HUES48 (cell line): Measurements from ENCODE around the gene WNT3A.

Experiments used
- H3K27ac ChIP-seq: one replicate; pipeline ENCODE4 v1.7.0; 2013; ENCODE audit warnings: low read depth, low read length, inconsistent platforms
- H3K27me3 ChIP-seq: 2 replicates; pipeline ENCODE4 v1.6.1; 2013; ENCODE audit warnings: mild to moderate bottlenecking, low read length; ENCODE audit not compliant: control insufficient read depth, insufficient read depth
- H3K36me3 ChIP-seq: 2 replicates; pipeline ENCODE4 v1.6.1; 2013; ENCODE audit warnings: low read length; ENCODE audit not compliant: control insufficient read depth, insufficient read depth
- H3K4me1 ChIP-seq: 2 replicates; pipeline ENCODE4 v1.6.1; 2013; ENCODE audit warnings: mild to moderate bottlenecking, low read length; ENCODE audit not compliant: control insufficient read depth, insufficient read depth
- H3K4me3 ChIP-seq: 2 replicates; pipeline ENCODE4 v1.5.1; 2013; ENCODE audit warnings: mild to moderate bottlenecking, low read depth, low read length
- H3K9ac ChIP-seq: 2 replicates; pipeline ENCODE4 v1.6.1; 2013; ENCODE audit warnings: mild to moderate bottlenecking, low read depth, low read length, moderate library complexity
- H3K9me3 ChIP-seq: 2 replicates; pipeline ENCODE4 v1.6.1; 2013; ENCODE audit warnings: low read length; ENCODE audit not compliant: control insufficient read depth, insufficient read depth

The WNT3A gene

GRCh38 chr1:228037401-228038386 is 30.9 kb downstream of the WNT3A start:
- H3K27me3 ChIP-seq: peaks cover 70% of the 10 kb centered on the region
- peaks cover 3% of the 10 kb centered on the region; the same call in 1 of the 2 replicates for H3K4me1 ChIP-seq
- no peaks in the 10 kb centered on the region; the same call in 1 of the 2 replicates for H3K9me3 ChIP-seq
- peak overlapping the region; percentile 57 for H3K4me3 ChIP-seq
- no peak overlapping the region for H3K27ac ChIP-seq
- H3K9ac ChIP-seq: no peak overlapping the region
- no peaks in the 10 kb centered on the region for H3K36me3 ChIP-seq

- Histone ChIP-seq H3K27ac (no peak overlapping the region), H3K36me3 (no peaks in the 10 kb centered on the region), H3K27me3 (peaks cover 71% of the 10 kb centered on the region), H3K4me3 (peak overlapping the region; percentile 57), H3K9ac (no peak overlapping the region), H3K9me3 (no peaks in the 10 kb centered on the region), H3K4me1 (peaks cover 3% of the 10 kb centered on the region; the same call in 1 of the 2 replicates)
Observed at GRCh38 chr1:228038387-228039005, 31.7 kb downstream of the WNT3A start.

- Histone ChIP-seq H3K9me3 (no peaks in the 10 kb centered on the region), H3K4me3 (no peak overlapping the region), H3K36me3 (no peaks in the 10 kb centered on the region), H3K27me3 (peaks cover 79% of the 10 kb centered on the region), H3K4me1 (peaks cover 3% of the 10 kb centered on the region; the same call in 1 of the 2 replicates), H3K27ac (no peak overlapping the region), H3K9ac (no peak overlapping the region)
Observed at GRCh38 chr1:228039006-228039903, 32.5 kb downstream of the WNT3A start.

- Histone ChIP-seq H3K4me3 (no peak overlapping the region), H3K9ac (no peak overlapping the region), H3K27ac (no peak overlapping the region), H3K4me1 (peaks cover 3% of the 10 kb centered on the region; the same call in 1 of the 2 replicates), H3K36me3 (no peaks in the 10 kb centered on the region), H3K9me3 (no peaks in the 10 kb centered on the region), H3K27me3 (peaks cover 86% of the 10 kb centered on the region)
Observed at GRCh38 chr1:228039986-228040385, 33.2 kb downstream of the WNT3A start.

GRCh38 chr1:228041316-228041715 is 34.5 kb downstream of the WNT3A start:
- H3K27me3 ChIP-seq: peaks cover 83% of the 10 kb centered on the region
- peaks cover 3% of the 10 kb centered on the region; the same call in 1 of the 2 replicates for H3K4me1 ChIP-seq
- no peak overlapping the region for H3K9ac ChIP-seq
- no peaks in the 10 kb centered on the region for H3K9me3 ChIP-seq
- H3K27ac ChIP-seq: no peak overlapping the region
- H3K36me3 ChIP-seq: no peaks in the 10 kb centered on the region
- no peak overlapping the region for H3K4me3 ChIP-seq

- Histone ChIP-seq H3K27ac (no peak overlapping the region), H3K27me3 (peaks cover 71% of the 10 kb centered on the region), H3K9me3 (no peaks in the 10 kb centered on the region), H3K4me3 (no peak overlapping the region), H3K4me1 (peaks cover 3% of the 10 kb centered on the region; the same call in 1 of the 2 replicates), H3K36me3 (no peaks in the 10 kb centered on the region), H3K9ac (no peak overlapping the region)
Observed at GRCh38 chr1:228042508-228042907, 35.7 kb downstream of the WNT3A start.

- Histone ChIP-seq H3K36me3 (no peaks in the 10 kb centered on the region), H3K4me3 (no peak overlapping the region), H3K27me3 (peaks cover 63% of the 10 kb centered on the region), H3K9ac (no peak overlapping the region), H3K27ac (no peak overlapping the region), H3K9me3 (no peaks in the 10 kb centered on the region), H3K4me1 (peaks cover under 1% of the 10 kb centered on the region; the same call in 1 of the 2 replicates)
Observed at GRCh38 chr1:228043281-228043848, 36.6 kb downstream of the WNT3A start.

- Histone ChIP-seq H3K4me3 (no peak overlapping the region), H3K36me3 (no peaks in the 10 kb centered on the region), H3K27me3 (peaks cover 56% of the 10 kb centered on the region), H3K27ac (no peak overlapping the region), H3K9me3 (no peaks in the 10 kb centered on the region), H3K9ac (no peak overlapping the region), H3K4me1 (no peaks in the 10 kb centered on the region)
Observed at GRCh38 chr1:228044961-228045360, 38.2 kb downstream of the WNT3A start.

GRCh38 chr1:228045405-228045804 is 38.6 kb downstream of the WNT3A start:
- Histone ChIP-seq H3K9ac (no peak overlapping the region), H3K27me3 (peaks cover 52% of the 10 kb centered on the region), H3K9me3 (no peaks in the 10 kb centered on the region), H3K36me3 (no peaks in the 10 kb centered on the region), H3K4me3 (no peak overlapping the region), H3K4me1 (no peaks in the 10 kb centered on the region), H3K27ac (no peak overlapping the region)

GRCh38 chr1:228045871-228046270 is 39.1 kb downstream of the WNT3A start:
- H3K9ac ChIP-seq: no peak overlapping the region
- peaks cover 54% of the 10 kb centered on the region for H3K27me3 ChIP-seq
- no peak overlapping the region for H3K27ac ChIP-seq

More at GRCh38 chr1:228045871-228046270, 39.1 kb downstream of the WNT3A start:
- no peaks in the 10 kb centered on the region for H3K4me1 ChIP-seq
- H3K4me3 ChIP-seq: no peak overlapping the region
- H3K36me3 ChIP-seq: no peaks in the 10 kb centered on the region
- no peaks in the 10 kb centered on the region for H3K9me3 ChIP-seq
